NCI-H1105 (cell line): ENCODE measurements around the gene NME7.
A peak's percentile ranks its signal among the peaks of the same experiment; 100 is the strongest.
"Not testable (repeated sequence)": the region's sequence is repeated elsewhere in the genome, so short reads cannot be mapped to it uniquely, and the experiment has no call there.

ENCODE experiments used
- DNase-seq: peaks from one replicate; lab custom pipeline; 2025; lab: John Stamatoyannopoulos, UW

Gene NME7, protein sequence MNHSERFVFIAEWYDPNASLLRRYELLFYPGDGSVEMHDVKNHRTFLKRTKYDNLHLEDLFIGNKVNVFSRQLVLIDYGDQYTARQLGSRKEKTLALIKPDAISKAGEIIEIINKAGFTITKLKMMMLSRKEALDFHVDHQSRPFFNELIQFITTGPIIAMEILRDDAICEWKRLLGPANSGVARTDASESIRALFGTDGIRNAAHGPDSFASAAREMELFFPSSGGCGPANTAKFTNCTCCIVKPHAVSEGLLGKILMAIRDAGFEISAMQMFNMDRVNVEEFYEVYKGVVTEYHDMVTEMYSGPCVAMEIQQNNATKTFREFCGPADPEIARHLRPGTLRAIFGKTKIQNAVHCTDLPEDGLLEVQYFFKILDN

DNA sequence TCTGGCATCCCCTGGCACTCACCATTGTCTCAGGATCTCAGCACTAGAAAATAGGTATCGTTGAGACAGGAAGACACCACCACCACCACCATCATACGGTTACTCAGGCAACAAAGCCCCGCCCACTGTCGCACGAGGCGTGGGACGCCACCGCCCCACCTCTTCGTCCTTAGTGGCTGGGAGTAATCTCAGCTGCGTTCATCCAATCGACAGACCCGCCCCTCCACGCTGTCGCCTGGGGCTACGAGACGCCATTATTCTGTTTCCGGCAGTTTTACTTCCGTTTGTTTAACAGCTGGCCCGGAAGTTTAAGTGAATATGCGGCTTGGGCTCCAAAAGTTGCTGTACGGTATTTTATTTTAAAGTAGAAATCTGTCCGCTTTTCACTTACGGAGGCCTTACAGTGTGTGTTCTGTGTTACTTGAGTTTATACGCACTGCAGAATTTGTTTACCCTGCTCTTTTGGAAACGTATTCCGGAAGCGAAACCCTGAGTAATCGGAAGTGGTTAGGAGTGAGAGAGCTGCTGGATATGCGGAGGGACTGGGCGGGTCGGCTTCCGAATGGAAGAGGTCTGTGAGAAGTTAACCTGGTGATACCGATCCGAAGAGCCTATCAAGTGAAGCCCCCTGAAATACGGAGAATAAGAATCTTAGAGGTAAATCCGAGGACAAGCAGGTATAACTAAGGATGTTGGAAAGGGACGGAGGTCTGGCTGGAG is at the start of gene NME7, which contains the start of gene BLZF1:
Gene NME7 (minus strand): TSS at position 112 of the 720 bp plus-strand sequence. CDS start 87 bp downstream, at position 25.
Gene BLZF1 (plus strand): TSS at position 510 of the 720 bp plus-strand sequence. CDS start 1,328 bp downstream, outside the sequence.
- peak; percentile 96 for DNase-seq

DNA sequence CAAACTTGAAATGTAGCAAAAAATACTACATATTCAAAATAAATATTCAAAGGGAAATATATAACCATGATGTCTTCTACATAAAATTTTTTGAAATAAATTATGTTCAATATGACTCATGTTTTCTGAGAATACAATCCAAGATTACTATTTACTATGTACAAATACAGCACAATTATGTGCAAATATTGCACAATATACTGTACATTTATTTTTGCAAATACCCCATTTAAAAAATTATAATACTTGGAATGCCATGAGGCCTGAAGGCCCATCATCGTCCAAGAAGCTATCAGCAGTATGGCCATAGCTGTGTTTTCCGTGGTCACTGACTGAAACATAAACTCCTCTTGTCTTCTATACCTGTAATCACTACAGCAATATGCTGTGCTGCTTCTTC is 47.4 kb upstream of the NME7 start:
- DNase-seq: no peak

DNA sequence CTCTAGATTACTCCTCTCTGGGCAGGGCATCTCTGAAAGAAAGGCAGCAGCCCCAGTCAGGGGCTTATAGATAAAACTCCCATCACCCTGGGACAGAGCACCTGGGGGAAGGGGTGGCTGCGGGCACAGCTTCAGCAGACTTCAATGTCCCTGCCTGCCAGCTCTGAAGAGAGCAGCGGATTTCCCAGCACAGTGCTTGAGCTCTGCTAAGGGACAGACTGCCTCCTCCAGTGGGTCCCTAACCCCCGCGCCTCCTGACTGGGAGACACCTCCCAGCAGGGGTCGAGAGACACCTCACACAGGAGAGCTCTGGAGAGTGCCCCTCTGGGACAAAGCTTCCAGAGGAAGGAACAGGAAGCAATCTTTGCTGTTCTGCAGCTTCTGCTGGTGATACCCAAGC is 40.7 kb upstream of the NME7 start:
- not testable (repeated sequence) for DNase-seq

DNA sequence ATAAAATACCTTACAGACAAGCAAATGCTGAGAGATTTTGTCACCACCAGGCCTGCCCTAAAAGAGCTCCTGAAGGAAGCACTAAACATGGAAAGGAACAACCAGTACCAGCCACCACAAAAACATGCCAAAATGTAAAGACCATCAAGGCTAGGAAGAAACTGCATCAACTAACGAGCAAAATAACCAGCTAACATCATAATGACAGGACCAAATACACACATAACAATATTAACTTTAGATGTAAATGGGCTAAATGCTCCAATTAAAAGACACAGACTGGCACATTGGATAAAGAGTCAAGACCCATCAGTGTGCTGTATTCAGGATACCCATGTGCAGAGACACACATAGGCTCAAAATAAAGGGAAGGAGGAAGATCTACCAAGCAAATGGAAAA is 35.0 kb upstream of the NME7 start:
- DNase-seq: not testable (repeated sequence)

DNA sequence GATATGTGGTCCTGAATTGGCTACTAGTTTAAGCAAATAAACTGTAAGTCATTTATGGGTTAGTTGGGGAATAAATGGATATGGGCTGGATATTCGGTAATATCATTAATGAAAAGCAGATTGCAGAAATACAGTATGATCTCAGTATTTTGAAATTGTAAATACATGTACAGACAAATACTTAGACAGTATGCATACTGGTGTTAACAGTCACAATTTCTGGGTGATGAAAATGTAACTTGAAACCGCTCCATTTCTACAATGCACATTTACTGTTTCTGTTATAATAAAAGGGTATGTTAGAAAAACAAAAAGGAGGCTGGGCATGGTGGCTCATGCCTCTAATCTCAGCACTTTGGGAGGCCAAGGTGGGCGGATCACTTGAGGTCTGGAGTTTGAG is 28.4 kb upstream of the NME7 start:
- DNase-seq: no peak

DNA sequence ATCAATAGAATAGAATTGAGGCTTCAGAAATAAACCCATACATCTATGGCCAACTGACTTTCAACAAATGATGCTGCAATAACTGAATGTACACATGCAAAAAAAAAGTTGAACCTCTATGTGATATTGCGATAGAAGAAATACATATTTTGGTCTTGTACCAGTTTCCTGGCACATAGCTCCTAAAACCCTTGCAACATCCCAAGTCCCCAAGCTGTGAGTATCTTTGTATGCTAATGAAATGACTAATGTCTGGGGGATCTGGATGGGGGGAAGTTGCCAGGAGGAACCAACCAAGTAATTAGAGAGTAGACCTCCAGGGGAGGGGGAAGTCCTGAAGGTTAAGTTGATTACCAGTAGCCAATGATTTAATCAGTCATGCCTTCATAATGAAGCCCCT is 24.8 kb upstream of the NME7 start:
- no peak for DNase-seq

DNA sequence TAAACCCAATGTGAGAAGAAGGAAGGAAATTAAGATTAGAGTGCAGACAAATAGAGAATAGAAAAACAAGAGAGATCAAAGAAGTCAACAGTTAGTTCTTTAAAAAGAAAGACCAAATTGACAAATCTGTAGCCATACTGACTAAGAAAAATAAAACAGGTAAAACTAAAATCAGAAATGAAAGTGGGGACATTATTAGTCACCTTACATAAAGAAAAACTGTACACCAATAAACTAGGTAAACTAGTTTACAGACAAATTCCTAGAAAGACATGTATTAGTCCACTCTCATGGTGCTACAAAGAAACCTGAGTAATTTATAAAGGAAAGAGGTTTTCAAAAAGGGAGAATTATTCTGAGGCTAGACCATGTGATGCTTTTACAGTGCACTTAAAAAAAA is 22.7 kb upstream of the NME7 start:
- DNase-seq: no peak

DNA sequence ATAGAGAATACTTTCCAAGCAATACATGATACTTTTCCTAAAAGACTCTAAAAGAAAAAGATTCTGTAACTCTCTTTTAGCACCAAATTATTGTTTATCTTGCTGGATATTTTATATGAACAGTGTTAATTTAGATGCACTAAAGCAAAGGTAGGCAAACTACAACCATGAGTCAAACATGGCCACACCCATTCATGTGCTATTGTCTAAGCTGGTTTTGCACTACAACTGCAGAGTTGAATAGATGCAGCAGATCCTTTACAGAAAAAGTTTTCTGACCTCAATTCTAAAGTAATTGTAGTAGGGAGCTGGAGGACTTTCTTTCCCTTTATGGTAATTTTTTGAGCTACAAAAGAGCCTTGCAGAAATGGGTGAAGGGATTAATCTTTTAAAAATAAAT is 19.8 kb upstream of the NME7 start:
- DNase-seq: no peak

DNA sequence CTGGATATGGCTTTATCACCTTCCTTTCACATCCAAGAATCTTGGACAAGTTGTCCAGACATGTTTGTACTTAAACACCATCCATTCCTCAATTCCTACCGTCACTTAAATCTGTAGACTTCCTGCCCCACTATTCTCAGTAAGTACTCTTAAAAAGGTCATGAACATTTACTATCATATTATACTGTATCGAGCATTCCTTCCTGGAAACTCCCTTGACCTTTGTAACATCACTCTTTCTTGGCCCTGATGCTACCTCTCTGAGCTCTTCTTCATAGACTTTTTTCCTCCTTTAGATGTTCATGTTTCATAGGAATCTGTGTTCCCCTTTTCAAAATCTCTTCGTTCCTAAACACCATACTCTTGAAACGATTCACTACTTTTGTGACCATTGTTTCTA is 15.9 kb upstream of the NME7 start:
- DNase-seq: no peak

DNA sequence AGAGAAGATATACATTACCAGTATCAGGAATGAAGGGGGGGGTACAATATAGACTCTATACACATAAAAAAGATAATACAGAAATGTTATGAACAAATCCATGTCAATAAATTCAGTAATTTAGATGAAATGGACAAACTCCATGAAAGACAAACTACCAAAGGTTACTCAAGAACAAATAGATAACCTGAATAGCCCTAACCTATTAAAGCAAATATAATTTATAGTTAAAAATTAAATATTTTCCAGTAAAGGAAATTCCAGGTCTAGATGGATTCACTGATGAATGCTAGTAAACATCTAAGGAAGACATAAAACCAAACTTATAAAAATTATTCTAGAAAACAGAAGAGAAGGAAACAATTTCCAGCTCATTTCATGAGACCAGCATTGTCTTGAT is 13.6 kb upstream of the NME7 start:
- DNase-seq: no peak

DNA sequence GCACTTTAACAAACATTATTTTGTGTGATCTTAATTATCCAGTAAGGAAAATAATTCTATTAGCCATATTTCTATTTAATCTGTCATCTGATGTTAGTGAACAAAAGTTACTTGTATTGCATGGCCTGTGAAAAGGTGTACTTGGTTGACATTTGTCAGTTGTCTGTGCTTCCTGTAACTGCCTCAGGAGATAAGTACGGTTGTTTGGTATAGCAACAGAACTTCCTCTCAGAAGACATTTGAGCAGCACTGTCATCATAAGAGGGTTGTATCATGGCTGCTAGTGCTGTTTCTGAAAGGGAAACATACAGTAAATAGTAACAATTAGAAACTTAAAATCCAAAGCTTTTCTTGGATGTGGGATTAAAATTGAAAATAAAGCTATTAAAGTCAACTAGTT is 3.8 kb upstream of the NME7 start:
- no peak for DNase-seq

DNA sequence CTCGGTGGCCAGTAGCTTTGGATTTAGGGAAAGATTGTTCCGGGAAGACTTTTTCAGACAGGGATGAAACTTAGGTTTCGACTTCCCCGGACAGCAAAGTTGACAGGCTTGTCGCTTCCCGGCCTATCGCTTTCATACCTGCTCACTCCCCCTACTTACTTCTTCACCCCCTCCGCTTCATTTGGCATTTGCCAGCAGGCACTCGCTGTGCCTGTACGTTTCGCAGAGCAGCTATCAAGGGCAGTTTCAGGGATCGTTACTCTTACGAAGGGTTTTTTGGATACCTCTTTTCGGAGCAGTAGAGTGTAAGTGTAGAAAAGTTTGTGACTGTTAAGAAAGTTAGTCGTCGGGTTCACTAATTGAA is 791 bp upstream of the NME7 start:
- no peak for DNase-seq

DNA sequence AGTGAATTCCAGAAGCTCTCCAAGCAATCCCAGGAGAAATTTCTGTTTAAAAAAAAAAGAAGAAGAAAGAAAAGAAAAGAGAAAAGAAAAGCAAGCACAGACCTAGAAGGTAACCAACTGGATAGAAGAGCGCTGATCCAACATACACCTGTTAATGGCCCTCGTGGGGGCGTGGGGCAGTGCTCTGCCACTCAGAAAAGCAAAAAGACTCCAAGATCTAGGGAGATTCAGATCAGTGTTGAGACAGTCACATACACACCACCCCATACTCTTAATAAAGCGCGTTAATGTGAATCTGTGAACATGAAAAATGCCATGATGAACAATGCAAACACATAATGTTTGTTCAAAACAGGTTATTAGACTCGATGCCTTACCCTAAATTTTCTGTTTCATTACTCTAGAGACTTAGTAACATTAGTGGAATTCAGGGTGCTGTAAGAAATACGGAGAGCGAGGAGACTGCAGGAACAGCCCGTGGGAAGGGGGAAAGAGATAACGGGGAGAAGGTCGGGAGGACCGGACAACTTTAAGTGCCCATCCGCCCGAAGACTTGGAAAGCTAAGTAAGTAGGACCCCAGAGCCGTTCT is 406 bp downstream of the NME7 start:
- DNase-seq: no peak

DNA sequence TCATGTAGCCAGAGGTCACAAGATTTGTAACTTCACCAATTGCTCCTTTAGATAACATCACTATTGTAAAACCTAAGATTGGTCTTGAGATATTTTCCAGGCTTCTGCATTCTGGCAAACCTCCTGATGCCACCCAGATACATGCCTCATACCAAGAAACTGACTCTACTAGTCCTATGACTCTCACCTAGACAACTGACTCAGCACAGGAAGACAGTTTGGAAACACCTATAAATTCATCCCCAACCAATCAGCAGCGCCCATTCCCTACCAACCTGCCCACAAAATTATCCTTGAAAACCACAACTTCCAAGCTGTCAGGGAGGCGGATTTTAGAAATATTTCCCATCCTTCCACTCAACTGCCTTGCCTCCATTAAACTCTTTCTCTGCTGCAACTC is 2.6 kb downstream of the NME7 start:
- DNase-seq: no peak

DNA sequence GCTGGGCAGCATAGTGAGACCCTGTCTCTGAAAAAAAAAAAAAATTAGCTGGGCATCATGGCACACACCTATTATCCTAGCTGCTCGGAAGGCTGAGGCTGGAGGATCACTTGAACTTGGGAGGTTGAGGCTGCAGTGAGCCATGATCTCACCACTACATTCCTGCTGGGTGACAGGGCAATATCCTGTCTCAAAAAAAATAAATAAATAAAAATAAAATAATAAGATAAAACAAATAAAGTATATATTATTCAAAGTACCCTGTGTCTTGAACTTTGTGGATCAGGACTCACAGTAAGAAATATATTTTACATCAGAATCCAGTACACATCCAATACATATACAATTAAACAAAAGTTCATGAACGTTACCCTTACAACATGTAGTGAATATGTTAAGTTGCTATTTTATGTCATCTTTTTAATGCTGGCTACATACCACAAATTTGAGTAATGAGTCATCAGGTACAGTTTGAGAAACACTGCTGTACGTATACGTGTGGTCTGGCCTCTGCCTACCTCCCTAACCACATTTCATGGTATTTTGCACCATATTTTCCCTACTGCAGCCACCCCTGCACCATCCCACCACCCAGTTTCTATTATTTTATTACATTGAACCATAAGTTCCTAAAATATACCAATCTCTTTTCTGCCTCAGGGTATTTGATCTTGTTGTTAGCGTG is 4.4 kb downstream of the NME7 start:
- DNase-seq: no peak

DNA sequence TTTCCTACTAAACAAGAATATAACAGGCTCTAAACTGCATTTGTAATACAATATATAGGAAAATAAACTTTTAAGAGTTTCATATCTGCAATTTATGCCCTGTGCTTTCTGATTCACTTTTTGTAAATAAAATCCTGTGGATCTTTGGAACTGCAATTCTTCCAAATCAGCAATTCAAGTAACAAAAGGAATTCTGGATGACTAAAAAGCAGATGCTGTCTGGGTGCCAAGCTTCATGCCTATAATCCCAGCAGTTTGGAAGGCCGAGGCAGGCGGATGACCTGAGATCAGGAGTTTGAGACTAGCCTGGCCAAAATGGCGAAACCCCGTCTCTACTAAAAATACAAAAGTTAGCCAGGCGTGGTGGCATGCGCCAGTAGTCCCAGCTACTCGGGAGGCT is 6.3 kb downstream of the NME7 start:
- DNase-seq: no peak

DNA sequence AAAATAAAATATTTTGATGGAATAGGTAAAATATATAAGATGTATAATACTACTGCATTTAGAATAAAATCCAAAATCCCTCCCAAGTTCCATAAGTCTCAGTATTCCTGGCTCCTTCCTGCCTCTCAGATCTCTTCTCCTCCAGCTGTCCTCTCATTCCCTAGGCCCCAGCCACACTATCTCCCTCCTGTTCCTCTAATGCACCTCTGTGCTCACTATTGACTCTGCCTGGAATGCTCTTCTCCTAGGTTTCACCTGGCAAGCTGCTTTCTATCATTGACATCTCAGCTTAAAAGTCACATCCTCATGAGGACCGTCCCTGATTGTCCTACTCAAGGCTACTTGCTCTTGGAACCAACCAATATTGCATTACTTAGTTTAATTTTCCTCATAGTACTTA is 7.2 kb downstream of the NME7 start:
- no peak for DNase-seq

DNA sequence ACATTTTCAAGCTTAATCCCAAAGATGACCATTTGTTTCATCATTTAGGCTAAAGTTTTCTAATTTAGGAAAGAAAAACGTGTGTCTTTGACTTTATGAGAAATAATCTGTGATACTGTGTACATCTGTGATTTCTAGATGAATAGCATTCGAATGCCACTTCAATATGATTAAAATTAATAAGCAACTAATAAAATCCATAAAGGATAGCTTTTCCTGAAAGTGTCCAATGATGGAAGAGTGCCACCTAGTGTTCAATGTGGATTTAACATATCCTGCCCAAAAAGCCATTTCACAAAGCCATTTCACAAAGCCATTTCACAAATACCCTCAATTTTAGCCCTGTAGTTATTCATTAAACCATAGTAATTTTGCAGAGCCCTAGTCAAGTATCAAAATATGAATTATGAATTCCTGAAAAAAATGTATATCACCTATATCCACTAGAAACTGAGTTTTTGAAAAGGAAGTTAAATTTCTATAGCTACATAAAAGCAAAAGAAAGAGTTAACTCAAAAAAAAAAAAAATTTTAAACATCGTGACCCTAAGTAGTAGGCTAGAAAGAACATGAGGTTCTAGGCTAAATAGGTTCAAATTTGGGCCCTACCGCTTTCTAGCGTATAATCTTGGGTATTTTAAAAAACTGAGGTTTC is 19.1 kb downstream of the NME7 start:
- peak; percentile 51 for DNase-seq

DNA sequence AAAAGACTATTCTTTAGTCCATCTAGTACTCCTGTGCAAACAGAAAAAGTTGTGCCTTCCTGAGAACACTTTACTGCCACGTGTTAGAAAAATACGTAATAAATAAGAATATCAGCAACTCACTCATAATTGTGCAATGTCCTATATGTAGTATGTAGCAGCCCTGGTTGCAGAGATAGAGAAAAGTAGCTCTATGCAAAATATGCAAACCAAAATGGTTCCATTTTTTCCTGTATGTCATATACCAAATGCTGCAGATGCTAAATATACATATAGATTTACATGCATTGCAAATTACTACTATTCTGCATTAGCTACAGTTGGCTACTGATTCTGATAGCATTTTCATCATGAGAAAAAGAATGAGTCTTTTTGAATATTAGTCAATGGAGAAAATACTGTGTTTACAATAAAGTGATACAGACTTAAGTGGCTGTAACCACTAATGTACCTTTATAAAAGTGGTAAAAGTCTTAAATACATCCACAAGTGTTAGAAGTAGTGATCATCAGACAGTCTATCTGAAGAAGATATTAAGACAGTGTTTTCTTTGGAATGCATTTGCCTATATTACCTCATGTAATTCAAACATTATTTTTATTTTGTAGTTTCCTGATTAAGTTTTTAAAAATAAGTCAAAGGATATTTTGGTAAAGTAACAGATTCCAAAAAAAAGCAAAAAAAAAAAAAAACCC is 19.8 kb downstream of the NME7 start:
- no peak for DNase-seq

DNA sequence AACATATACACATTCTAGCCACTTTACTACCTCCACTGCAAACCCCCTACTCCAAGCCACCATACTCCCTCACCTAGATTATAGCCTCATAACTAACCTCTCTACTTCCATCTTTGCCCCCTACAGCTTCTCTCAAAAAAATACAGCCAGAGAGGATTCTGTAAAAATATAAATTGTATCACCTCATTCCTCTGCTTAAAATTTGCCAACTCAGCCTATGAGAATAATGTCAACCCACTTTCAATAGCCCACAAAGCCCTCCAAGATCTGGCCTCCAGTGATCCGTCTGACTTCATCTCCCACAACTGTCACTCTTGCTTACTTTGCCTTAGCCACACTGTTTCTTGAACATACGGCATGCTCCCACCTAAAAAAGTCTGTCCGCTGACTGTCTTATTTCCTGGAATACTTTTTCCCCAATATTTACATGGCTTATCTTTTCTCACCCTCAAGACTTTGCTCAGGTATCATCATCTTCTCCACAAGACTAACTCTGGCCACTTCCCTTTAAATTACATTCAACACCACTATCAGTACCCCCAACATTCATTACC is 21.5 kb downstream of the NME7 start:
- DNase-seq: no peak

DNA sequence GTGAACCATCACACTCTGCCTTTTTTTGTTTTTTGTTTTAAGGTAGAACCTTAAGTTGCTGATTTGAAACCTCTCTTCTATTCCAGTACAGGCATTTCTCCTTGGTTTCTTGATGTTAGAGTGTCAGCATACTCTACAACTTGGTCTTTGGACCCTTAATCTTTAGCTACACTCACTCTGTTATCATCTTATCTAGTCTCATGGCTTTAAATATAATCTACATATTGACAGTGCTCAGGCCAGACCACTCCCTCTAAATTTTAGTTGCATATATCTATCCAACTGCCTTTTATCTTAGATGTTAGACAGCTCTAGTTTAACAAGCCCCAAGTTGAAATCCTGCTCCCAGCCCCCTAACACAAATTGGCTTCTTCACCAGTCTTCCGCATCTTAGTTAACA is 22.1 kb downstream of the NME7 start:
- no peak for DNase-seq
